Mucosa of descending colon (tissue), 3 donors: ENCODE results near the gene SH3RF3. TPM values are rescaled to one million over a fixed set of nuclear protein-coding genes. Genes with fewer than 3 reads are reported as not detected.

ENCODE experiments used
- ATAC-seq: fragments of 200-7000 bp; cut with Tn5 transposase; one replicate; pipeline ENCODE4 v1.9.1; 2020; ENCODE audit warnings: mild to moderate bottlenecking, moderate library complexity
- DNase-seq, 3 donors: peaks; one replicate each; pipeline ENCODE4 v3.0.0-alpha.2; 2020
- H3K36me3 ChIP-seq: fragments of 200-600 bp; one replicate; pipeline ENCODE4 v1.8.0; 2021; ENCODE audit warnings: low read depth, mild to moderate bottlenecking
- H3K4me1 ChIP-seq: fragments of 200-600 bp; one replicate; pipeline ENCODE4 v1.8.0; 2021; ENCODE audit warnings: low read depth, mild to moderate bottlenecking
- H3K4me3 ChIP-seq: fragments of 200-600 bp; one replicate; pipeline ENCODE4 v1.8.0; 2021; ENCODE audit warnings: mild to moderate bottlenecking
- H3K9me3 ChIP-seq: fragments of 200-600 bp; one replicate; pipeline ENCODE4 v1.8.0; 2021; ENCODE audit warnings: mild to moderate bottlenecking
- CTCF ChIP-seq: fragments of 200-600 bp; IDR thresholded peaks from one replicate; pipeline ENCODE4 v1.8.0; 2022; ENCODE audit warnings: antibody characterized with exemption, mild to moderate bottlenecking
- intact Hi-C, 2 donors: fragments of 100-400 bp; cut with DNase I in 1 of 2; cut with micrococcal nuclease in 1 of 2; formaldehyde crosslinking; loops; one replicate each; pipeline versions ENCODE4 v1.11.0 to v1.11.1; 2022; cut with DNase I, micrococcal nuclease
- long read RNA-seq, 2 donors: library from polyadenylated mRNA; unstranded; transcript quantifications; one replicate each; pipeline ENCODE4 v2.0.0, GENCODE V29; 2019 to 2021
- total RNA-seq, 3 donors: library from RNA; stranded (reverse); fragmentation: NEBNext Ultra II Directional in 2 of 3; extraction: Animal tissue kit (Norgen Biotek cat#: 25700) in 2 of 3; gene quantifications; one replicate each; pipeline versions ENCODE4 v1.2.1 to v1.2.4, GENCODE V29; 2021 to 2023
- donor health status: DM: no; HTN: no; CAD: no; lungs with moderate emphysema.
- donor health status: DM: no; HTN: no; CAD: no.
- donor health status: DM: no; HTN: yes; CAD: no.

The SH3RF3 gene
- 1 to 10 TPM; 1.9 to 3.7 (median 3.0) TPM for total RNA-seq
- long read RNA-seq, donor 1, partial matches to known transcripts = 2 of 5 reads
- long read RNA-seq, donor 1, other reads (novel, unspliced or antisense) = 3 of 5 reads
- long read RNA-seq, donor 2, partial matches to known transcripts = 1 of 1 reads
- long read RNA-seq, donor 2, other reads (novel, unspliced or antisense) = 0 of 1 reads

GRCh38 chr2:109128616-109129355 is at the start of gene SH3RF3:
Gene SH3RF3 (plus strand): TSS chr2:109129205.
- intact Hi-C loops = loop anchor here in 1 of 2 donors (10.0 kb wide), 1 partner anchor 386 kb away; no protein-coding TSS in a partner anchor
- ATAC-seq = peak; percentile 50
- DNase-seq = peak; percentile 19 to 66 (median 56)
- H3K4me3 ChIP-seq = peak within 1 kb of the TSS; percentile 17
- H3K9me3 ChIP-seq = no peaks in the 10 kb centered on the region
- H3K4me1 ChIP-seq = peaks cover 15% of the 10 kb centered on the region
- H3K36me3 ChIP-seq = no peaks in the 10 kb centered on the region
- TF ChIP-seq CTCF = no peak

- no peaks in the 10 kb centered on the region for H3K4me1 ChIP-seq
- no peak overlapping the region for H3K4me3 ChIP-seq
- DNase-seq = no peak
- TF ChIP-seq CTCF = no peak
- no peaks in the 10 kb centered on the region for H3K9me3 ChIP-seq
- intact Hi-C loops = no loop called here
- no peak for ATAC-seq
- H3K36me3 ChIP-seq = no peaks in the 10 kb centered on the region
Measured at GRCh38 chr2:109079590-109079989, 49.4 kb upstream of the SH3RF3 start.

GRCh38 chr2:109080109-109080508 is 48.9 kb upstream of the SH3RF3 start:
- H3K4me3 ChIP-seq = no peak overlapping the region
- no peak for TF ChIP-seq CTCF
- no peak for ATAC-seq

GRCh38 chr2:109080757-109081156 is 48.2 kb upstream of the SH3RF3 start:
- no peak overlapping the region for H3K4me3 ChIP-seq
- intact Hi-C loops = no loop called here
- ATAC-seq (no peak), DNase-seq (no peak)
- no peaks in the 10 kb centered on the region for H3K36me3 ChIP-seq
- no peaks in the 10 kb centered on the region for H3K4me1 ChIP-seq
- H3K9me3 ChIP-seq = no peaks in the 10 kb centered on the region
- TF ChIP-seq CTCF = no peak

More at GRCh38 chr2:109080109-109080508, 48.9 kb upstream of the SH3RF3 start:
- intact Hi-C loops = no loop called here
- DNase-seq = no peak
- no peaks in the 10 kb centered on the region for H3K4me1 ChIP-seq
- no peaks in the 10 kb centered on the region for H3K36me3 ChIP-seq
- H3K9me3 ChIP-seq = no peaks in the 10 kb centered on the region

GRCh38 chr2:109081374-109081773 is 47.6 kb upstream of the SH3RF3 start:
- no peak for DNase-seq
- no peaks in the 10 kb centered on the region for H3K9me3 ChIP-seq
- intact Hi-C loops = no loop called here
- no peaks in the 10 kb centered on the region for H3K4me1 ChIP-seq
- ATAC-seq = no peak
- no peaks in the 10 kb centered on the region for H3K36me3 ChIP-seq
- H3K4me3 ChIP-seq = no peak overlapping the region
- TF ChIP-seq CTCF = no peak
